NB4 (cell line): ENCODE results near the gene EPS8.

Experiments
- CTCF ChIP-seq: IDR thresholded peaks from one replicate; pipeline ENCODE4 v1.5.1; 2012; ENCODE audit warnings: low read depth, low read length
- MAX ChIP-seq: IDR thresholded peaks from 2 replicates; pipeline ENCODE4 v1.6.1; 2011; ENCODE audit warnings: low read depth, low read length

DNA sequence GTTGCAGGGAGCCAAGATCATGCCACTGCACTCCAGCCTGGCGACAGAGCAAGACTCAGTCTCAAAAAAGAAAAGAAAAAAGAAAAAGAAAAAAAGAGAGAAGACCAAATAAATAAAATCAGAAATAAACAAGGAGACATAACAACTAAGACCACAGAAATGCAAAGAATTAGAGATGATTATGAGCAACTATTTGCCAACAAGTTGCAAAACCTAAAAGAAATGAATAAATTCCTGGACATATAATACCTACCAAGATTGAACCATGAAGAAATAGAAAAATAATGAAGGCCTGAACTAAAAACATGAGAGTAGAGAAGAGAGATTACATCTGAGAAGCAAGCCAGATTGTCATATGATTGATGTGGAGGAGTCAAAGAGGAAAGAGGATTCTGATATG, 17.6 kb upstream of the EPS8 start:
- TF ChIP-seq CTCF: no peak
- no peak for TF ChIP-seq MAX
